Measurements from ENCODE around the gene AMBRA1. TPM values are rescaled to one million over a fixed set of nuclear protein-coding genes. Genes with fewer than 3 reads are reported as not detected.

AMBRA1 gene
- total RNA-seq, 2 donors from 2014 or later: 47.3 to 52.2 TPM

DNA sequence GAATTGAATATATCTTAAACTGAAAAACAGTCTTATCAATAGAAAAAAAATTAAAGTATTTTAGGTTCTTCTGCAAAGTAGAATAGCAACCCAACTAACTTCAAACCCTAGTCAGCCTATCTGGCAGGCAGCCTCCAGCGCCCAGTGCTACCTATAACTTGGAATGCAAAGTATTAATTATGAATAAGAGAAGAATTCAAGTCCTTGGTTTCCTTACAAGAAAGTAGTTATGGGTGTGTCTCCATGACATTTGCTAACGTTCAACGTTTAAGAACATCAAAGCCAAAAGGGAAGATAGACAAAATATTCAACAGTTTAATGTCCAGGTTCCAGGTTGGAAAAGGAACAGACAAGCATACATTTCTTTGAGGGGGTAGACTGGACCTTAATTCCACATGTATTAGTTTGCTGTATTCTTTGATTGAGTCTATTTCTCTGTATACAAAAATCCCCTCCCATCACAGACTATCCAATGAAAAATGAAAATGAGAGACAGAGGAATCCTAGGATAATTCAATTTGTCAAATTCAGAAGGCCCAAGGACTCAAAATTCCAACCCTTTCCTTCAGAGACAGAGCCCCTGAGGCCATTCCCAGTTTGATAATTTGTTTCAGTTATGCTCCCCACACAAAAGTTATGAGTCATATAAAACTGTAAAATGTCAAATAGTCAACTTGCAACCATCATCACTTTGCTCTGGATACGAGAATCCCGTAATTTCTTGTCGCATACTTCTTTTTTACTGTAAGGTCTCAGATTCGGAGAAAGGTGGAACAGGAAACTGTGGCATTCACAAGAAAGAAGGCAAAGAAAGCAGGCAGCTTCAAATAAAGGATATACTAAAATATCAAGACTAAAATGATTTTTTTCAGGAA is 118.5 kb downstream of the AMBRA1 start:
- DNase-seq (no peak), ATAC-seq (no peak)
- H3K27me3 Mint-ChIP-seq: no peaks in the 10 kb centered on the region
- no peak overlapping the region for H3K4me3 Mint-ChIP-seq
- H3K27ac Mint-ChIP-seq: no peak overlapping the region
- H3K9me3 ChIP-seq (ENCODE audit: control insufficient read depth, low read length, poor library complexity, severe bottlenecking): no peaks in the 10 kb centered on the region
- peaks cover 30% of the 10 kb centered on the region for H3K4me1 Mint-ChIP-seq
- H3K36me3 Mint-ChIP-seq (ENCODE audit: low read depth): no peaks in the 10 kb centered on the region

DNA sequence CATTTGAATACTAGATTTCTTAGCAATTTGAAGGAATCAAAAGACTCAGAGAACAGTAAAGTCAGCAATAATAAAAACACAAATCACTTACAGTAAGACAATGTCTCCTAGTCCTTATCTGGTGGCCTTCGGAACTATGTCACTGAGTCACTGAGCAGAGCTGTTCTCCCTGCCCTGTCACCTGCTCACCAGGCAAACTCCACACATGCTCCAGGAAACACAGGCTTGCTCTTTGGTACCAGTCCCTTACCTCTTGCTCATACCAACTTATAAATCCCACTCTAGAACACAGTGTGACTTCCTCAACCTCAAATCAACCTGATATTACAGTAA is 121.2 kb downstream of the AMBRA1 start:
- Mint-ChIP-seq H3K27ac (peak overlapping the region; percentile 41), H3K4me3 (no peak overlapping the region), H3K4me1 (peaks cover 30% of the 10 kb centered on the region), H3K27me3 (no peaks in the 10 kb centered on the region), H3K36me3 (ENCODE audit: low read depth) (no peaks in the 10 kb centered on the region)
- ATAC-seq (no peak), DNase-seq (no peak)
- H3K9me3 ChIP-seq (ENCODE audit: control insufficient read depth, low read length, poor library complexity, severe bottlenecking): no peaks in the 10 kb centered on the region

DNA sequence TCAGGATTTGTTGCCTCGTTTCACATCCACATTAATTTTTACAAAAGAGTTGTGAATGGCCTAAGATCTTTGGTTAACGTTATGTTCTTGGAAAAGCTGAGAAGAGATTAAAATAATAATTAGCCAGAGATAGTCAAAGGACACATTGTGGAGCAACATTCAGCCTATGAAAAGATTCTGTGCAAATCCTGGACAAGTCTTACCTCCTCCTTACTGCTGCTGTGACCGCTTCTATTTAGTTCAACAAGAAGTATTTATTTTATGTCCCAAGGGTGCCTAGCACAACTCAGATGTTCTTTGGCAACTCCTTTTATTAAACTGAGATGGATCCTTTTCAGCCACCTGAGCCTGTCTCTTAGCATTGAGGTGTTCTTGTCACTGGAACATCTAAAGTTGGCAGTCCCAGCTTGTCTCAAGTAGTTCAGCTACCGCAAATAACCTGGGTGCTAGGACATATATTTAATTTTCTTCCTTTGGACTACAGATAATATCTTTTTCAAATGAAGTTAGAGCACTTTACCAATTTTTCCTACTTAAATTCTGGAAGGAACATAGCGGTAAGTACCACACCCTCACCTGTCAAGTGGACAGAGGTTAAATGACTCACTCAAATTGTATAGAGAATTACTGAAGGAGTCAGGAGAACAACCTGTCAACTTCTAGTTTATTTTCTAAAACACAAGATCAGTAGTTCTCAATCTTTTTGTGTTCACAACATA is 121.7 kb downstream of the AMBRA1 start:
- Mint-ChIP-seq H3K27ac (no peak overlapping the region), H3K36me3 (ENCODE audit: low read depth) (no peaks in the 10 kb centered on the region), H3K4me3 (no peak overlapping the region)

DNA sequence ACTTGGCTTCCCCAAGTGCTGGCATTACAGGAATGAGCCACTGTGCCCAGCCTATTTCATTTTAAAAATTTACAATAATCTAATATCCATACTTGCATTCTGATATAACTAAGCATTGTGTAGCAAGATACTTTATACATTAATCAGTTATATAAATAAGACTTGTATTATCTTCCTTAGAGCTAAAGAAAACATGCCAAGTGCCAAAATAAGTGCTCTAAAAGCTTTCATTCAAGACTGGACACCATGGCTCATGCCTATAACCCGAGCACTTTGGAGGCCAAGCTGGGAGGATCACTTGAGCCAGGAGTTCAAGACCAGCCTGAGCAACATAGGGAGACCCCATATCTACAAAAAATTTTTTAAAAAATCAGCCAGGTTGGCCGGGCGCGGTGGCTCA is 123.9 kb downstream of the AMBRA1 start:
- Mint-ChIP-seq H3K27ac (no peak overlapping the region), H3K27me3 (no peaks in the 10 kb centered on the region), H3K4me1 (peaks cover 22% of the 10 kb centered on the region), H3K4me3 (no peak overlapping the region), H3K36me3 (ENCODE audit: low read depth) (peaks cover 2% of the 10 kb centered on the region)
- no peaks in the 10 kb centered on the region for H3K9me3 ChIP-seq (ENCODE audit: control insufficient read depth, low read length, poor library complexity, severe bottlenecking)
- DNase-seq: no peak
- ATAC-seq: no peak

More for the DNA sequence above, 121.7 kb downstream of the AMBRA1 start:
- ATAC-seq (no peak), DNase-seq (no peak)
- Mint-ChIP-seq H3K4me1 (peaks cover 30% of the 10 kb centered on the region), H3K27me3 (no peaks in the 10 kb centered on the region)
- H3K9me3 ChIP-seq (ENCODE audit: control insufficient read depth, low read length, poor library complexity, severe bottlenecking): no peaks in the 10 kb centered on the region

DNA sequence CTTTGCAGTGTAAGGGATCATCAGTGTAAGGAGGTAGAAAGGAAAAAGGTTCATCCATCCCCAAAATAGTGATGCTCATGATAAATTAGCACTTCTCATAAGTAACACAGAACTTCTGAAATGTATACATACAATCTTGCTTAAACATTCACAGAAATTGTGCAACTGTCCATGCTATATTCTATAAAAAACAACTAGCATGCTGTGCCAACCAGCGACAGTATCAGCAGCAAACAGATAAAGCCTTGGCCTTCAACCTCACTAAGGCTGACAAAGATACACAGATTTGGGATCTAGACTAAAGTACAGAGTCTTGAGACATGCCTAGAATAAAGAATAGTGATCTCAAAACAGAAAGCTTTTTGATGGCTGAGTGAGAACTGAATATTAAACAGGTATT is 128.1 kb downstream of the AMBRA1 start:
- peaks cover 5% of the 10 kb centered on the region for H3K36me3 Mint-ChIP-seq (ENCODE audit: low read depth)
- H3K27me3 Mint-ChIP-seq: no peaks in the 10 kb centered on the region
- ATAC-seq (no peak), DNase-seq (no peak)
- H3K4me3 Mint-ChIP-seq: no peak overlapping the region
- H3K27ac Mint-ChIP-seq: peak overlapping the region; percentile 37
- no peaks in the 10 kb centered on the region for H3K9me3 ChIP-seq (ENCODE audit: control insufficient read depth, low read length, poor library complexity, severe bottlenecking)
- peaks cover 24% of the 10 kb centered on the region for H3K4me1 Mint-ChIP-seq

DNA sequence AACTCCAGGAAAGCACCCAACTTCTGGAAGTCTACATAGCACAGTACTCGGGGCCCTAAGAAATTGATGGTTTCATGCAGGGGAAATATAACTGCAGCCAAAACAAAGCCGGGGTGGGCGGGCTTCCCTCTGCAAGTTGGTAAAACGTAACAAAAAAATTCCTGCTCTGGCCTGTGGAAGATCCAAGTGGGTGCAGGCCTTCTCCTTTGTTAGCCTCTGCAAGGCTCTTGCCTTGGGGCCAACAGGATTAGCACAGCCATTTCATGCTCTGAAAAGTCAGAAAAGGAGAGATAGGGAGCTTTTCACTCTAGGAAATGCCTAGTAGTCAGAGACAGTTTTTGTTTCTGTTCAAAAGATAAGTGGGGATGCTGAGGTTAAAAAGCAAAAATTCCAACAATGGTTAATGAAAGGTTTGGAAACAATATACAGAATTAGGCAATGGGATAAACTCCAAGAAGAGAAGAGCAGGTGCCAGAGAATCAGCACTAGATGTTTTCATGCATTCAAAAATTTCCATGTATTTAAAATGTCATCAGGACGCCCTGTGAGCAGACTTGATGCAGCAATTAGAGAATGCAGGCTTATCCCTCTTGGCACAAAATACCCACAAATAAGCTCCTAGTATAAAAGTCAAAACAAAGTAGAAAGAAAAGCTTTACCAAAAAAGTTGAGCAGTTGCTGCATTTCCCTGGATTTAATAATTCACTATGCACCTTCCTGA is 130.0 kb downstream of the AMBRA1 start:
- DNase-seq (no peak), ATAC-seq (no peak)
- Mint-ChIP-seq H3K27ac (no peak overlapping the region), H3K4me1 (peaks cover 24% of the 10 kb centered on the region), H3K27me3 (no peaks in the 10 kb centered on the region), H3K4me3 (no peak overlapping the region), H3K36me3 (ENCODE audit: low read depth) (peaks cover 5% of the 10 kb centered on the region)
- H3K9me3 ChIP-seq (ENCODE audit: control insufficient read depth, low read length, poor library complexity, severe bottlenecking): no peaks in the 10 kb centered on the region

DNA sequence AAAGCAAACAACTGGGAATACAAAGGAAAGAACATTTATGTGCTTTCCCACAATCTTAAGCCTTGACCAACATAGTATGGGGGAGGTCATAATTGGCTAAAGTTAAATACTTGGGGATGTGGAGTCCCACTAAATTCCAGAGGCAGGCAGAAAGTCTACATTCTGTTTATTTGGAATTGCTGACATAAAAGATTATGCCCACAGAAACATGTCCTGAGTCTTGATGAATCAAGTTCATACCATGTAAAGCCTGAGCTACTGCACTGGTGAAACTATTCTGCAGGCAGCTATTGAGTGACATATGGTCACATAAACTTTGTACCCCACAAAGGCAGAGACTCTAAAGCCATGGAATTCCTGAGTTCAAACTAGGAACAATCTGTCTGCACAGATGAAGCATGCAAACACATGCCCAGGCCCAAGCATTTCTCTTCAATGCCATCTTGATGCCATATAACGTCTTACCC is 132.3 kb downstream of the AMBRA1 start:
- ATAC-seq: no peak
- H3K4me3 Mint-ChIP-seq: no peak overlapping the region

DNA sequence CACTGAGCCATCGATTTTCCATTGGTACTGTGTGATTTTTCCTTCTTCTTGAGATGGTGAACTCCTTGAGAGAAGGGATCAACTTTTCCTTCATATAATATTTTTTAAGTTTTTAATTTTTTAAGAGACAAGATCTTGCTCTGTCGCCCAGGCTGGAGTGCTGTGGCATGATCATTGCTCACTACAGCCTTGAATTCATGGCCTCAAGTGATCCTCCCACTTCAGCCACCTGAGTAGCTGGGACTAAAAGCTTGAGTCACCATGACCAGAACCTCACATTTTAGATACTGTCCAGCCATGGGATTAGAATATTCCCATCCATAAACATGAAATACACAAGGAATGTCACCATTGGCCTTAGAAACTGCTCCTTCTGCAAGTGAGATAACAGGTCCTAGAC is 135.3 kb downstream of the AMBRA1 start:
- ATAC-seq (no peak), DNase-seq (no peak)
- no peaks in the 10 kb centered on the region for H3K9me3 ChIP-seq (ENCODE audit: control insufficient read depth, low read length, poor library complexity, severe bottlenecking)
- Mint-ChIP-seq H3K27me3 (no peaks in the 10 kb centered on the region), H3K4me3 (no peak overlapping the region), H3K27ac (no peak overlapping the region), H3K4me1 (peaks cover 21% of the 10 kb centered on the region), H3K36me3 (ENCODE audit: low read depth) (peaks cover 9% of the 10 kb centered on the region)

More for the DNA sequence above, 132.3 kb downstream of the AMBRA1 start:
- peaks cover 22% of the 10 kb centered on the region for H3K4me1 Mint-ChIP-seq
- H3K36me3 Mint-ChIP-seq (ENCODE audit: low read depth): peaks cover 5% of the 10 kb centered on the region
- H3K27ac Mint-ChIP-seq: no peak overlapping the region
- H3K27me3 Mint-ChIP-seq: no peaks in the 10 kb centered on the region
- DNase-seq: no peak
- H3K9me3 ChIP-seq (ENCODE audit: control insufficient read depth, low read length, poor library complexity, severe bottlenecking): no peaks in the 10 kb centered on the region

DNA sequence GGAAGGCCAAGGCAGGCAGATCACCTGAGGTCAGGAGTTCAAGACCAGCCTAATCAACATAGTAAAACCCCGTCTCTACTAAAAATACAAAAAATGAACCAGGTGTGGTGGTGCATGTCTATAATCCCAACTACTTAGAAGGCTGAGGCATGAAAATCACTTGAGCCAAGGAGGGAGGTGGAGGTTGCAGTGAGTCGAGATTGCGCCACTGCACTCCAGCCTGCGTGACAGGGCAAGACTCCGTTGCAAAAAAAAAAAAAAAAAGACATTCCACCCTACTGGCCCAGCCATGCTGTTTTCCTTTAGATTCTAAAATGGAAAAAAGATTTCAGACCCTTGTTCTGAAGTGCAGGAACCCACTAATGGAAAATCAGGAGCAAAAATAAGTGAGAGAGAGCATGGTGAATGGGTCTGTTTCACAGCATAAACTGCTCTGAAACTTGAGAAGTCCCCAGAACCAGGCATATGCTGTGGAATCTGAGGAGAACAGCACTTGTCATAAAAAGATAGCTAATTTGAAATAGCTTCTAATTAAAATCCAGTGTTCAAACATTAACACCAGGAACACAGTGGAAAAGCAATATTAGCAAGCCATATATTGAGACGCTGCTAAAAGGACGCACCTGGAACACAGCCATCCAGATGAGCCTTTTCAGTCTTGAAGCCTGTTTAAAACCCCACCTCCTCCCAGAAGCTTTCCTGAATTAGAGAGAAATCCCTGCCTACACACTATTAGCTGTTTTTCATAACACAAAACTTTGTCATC is 136.0 kb downstream of the AMBRA1 start:
- DNase-seq (no peak), ATAC-seq (no peak)
- H3K9me3 ChIP-seq (ENCODE audit: control insufficient read depth, low read length, poor library complexity, severe bottlenecking): no peaks in the 10 kb centered on the region
- peaks cover 21% of the 10 kb centered on the region for H3K4me1 Mint-ChIP-seq
- no peaks in the 10 kb centered on the region for H3K27me3 Mint-ChIP-seq
- H3K36me3 Mint-ChIP-seq (ENCODE audit: low read depth): peaks cover 6% of the 10 kb centered on the region
- H3K4me3 Mint-ChIP-seq: no peak overlapping the region
- no peak overlapping the region for H3K27ac Mint-ChIP-seq

DNA sequence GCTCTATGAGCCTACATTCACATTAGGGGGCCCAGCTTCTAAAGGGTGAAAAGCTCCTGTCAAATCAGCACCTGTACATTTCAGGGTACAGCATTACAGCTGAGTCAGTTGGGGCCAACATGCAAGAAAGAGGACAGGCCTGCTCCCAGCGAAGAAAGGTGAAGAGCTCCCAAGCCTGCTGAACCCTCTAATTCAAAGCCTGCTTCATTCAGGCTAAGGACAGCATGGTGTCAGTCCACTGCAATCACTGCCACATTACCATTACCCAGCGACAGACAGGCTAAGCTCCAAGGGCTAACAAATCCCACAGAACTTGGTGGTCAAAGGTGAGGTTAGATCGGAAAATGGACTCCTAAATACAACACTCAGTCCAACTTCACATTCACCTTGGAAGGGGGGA is 136.8 kb downstream of the AMBRA1 start:
- ATAC-seq (no peak), DNase-seq (no peak)
- no peaks in the 10 kb centered on the region for H3K9me3 ChIP-seq (ENCODE audit: control insufficient read depth, low read length, poor library complexity, severe bottlenecking)
- Mint-ChIP-seq H3K4me3 (no peak overlapping the region), H3K27ac (no peak overlapping the region), H3K27me3 (no peaks in the 10 kb centered on the region), H3K36me3 (ENCODE audit: low read depth) (peaks cover 6% of the 10 kb centered on the region), H3K4me1 (peaks cover 19% of the 10 kb centered on the region)

DNA sequence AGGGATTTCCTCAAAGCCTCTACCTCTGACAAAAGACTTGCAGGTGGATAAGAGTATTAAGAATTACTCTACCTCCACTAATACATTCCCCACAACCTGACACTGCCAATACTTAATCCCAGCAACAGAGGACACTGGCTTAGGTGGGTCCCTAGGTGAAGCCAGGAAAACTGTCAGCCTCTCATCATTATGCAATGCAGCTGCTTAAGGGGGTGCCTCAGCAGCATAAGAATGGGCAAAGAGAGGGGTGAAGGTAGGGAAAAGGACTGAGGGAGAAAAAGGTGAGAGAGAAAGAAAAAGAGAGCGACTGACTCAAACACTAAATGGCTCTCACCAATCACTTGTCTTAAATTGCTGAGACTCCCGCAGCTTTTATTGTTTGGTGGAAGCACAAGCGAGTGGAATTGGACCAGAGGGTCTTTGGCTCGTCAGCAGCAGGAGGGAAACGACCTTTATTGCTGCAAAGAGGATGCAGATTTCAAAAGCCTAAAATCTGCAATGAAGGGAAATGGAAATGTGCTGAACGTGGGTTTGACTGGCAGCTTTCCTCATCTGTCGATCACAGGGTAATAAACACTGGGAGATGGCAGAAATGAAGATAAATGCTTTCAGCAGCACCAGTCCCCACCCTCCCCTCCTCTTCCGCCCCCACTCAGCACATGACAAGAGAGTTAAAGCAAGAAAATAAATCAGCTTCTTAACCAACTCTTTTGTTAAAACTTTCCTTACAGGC is 137.4 kb downstream of the AMBRA1 start:
- H3K4me1 Mint-ChIP-seq: peaks cover 19% of the 10 kb centered on the region
- DNase-seq (no peak), ATAC-seq (no peak)
- H3K27ac Mint-ChIP-seq: peak overlapping the region; percentile 62
- H3K27me3 Mint-ChIP-seq: no peaks in the 10 kb centered on the region
- no peaks in the 10 kb centered on the region for H3K9me3 ChIP-seq (ENCODE audit: control insufficient read depth, low read length, poor library complexity, severe bottlenecking)
- no peak overlapping the region for H3K4me3 Mint-ChIP-seq
- H3K36me3 Mint-ChIP-seq (ENCODE audit: low read depth): peaks cover 8% of the 10 kb centered on the region

DNA sequence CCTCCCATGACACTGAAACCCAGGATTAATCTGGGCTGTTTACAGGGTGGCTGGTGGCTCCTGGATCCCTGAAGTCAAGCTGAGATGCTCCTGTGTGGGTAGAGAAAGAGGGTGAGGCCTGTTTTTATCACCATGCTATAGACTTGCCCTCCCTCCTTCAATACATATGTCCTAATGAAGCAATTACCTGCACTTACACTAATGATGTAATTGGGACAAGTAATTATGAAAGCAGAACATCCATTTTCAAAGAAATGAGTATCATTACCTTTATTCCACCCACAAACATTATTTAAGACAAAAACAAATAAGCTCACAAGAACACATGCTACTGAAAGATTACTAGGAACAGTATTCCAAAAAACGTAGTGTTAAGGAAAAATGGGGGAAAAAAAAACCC is 138.0 kb downstream of the AMBRA1 start:
- no peak for ATAC-seq
- H3K4me1 Mint-ChIP-seq: peaks cover 22% of the 10 kb centered on the region
- no peaks in the 10 kb centered on the region for H3K27me3 Mint-ChIP-seq
- no peaks in the 10 kb centered on the region for H3K9me3 ChIP-seq (ENCODE audit: control insufficient read depth, low read length, poor library complexity, severe bottlenecking)
- peaks cover 8% of the 10 kb centered on the region for H3K36me3 Mint-ChIP-seq (ENCODE audit: low read depth)
- no peak overlapping the region for H3K4me3 Mint-ChIP-seq
- H3K27ac Mint-ChIP-seq: peak overlapping the region; percentile 62
- no peak for DNase-seq
